ENCODE data around the gene CYP2E1.
"Not testable (repeated sequence)": the region's sequence is repeated elsewhere in the genome, so short reads cannot be mapped to it uniquely, and the experiment has no call there.

CYP2E1 gene

GRCh38 chr10:133528845-133529575 is 1.8 kb downstream of the CYP2E1 start:
- no peak for DNase-seq

GRCh38 chr10:133529576-133529946 is 2.4 kb downstream of the CYP2E1 start:
- DNase-seq = no peak

DNA sequence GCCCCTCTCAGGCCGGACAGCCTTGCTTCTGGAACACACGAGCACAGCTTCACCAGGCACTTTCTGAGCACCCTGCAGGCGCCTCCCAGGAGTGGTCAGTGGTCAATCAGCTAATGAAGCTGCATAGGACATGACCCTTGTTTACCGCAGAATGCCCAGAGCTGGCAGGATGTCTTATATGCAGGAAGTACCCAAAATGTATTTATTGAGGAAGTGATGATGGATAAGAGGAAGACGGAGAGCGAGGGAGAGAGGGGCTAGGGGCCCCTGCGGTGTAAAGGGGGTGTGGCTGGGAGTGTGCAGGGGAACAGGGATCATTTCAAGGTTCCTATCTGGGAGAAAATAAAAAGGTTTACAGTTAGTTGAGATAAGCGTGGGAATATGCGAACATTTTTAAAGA is 3.3 kb downstream of the CYP2E1 start:
- no peak for DNase-seq

- DNase-seq = no peak
Measured at GRCh38 chr10:133532871-133533270, 5.7 kb downstream of the CYP2E1 start.

GRCh38 chr10:133534417-133534816 is 7.3 kb downstream of the CYP2E1 start:
- no peak for DNase-seq

DNA sequence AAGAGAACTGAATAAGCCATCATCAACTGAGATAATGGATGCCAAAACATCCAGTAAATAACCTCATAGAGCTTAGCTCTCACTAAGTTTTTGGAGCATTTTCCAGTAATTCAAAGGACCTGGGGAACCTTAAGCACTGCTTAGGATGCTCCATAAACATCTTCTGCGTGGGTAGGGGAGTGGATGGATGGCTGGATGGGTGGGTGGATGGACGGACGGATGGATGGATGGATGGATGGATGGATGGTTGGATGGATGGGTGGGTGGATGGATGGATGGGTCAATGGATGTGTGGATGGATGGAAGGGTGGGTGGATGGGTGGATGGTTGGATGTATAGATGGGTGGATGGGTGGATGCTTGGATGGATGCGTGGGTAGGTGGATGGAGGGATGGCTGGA is 9.0 kb downstream of the CYP2E1 start:
- no peak for DNase-seq

- no peak for DNase-seq
Measured at GRCh38 chr10:133537546-133538545, 10.7 kb downstream of the CYP2E1 start.

DNA sequence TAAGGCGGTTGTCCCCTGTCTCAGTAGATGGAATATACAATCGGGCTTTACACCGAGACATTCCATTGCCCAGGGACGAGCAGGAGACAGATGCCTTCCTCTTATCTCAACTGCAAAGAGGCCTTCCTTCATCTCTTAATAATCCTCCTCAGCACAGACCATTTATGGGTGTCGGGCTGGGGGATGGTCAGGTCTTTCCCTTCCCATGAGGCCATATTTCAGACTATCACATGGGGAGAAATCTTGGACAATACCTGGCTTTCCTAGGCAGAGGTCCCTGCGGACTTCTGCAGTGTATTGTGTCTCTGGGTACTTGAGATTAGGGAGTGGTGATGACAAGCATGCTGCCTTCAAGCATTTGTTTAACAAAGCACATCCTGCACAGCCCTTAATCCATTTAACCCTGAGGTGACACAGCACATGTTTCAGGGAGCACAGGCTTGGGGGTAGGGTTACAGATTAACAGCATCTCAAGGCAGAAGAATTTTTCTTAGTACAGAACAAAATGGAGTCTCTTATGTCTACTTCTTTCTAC is 14.3 kb downstream of the CYP2E1 start:
- DNase-seq = not testable (repeated sequence)

DNA sequence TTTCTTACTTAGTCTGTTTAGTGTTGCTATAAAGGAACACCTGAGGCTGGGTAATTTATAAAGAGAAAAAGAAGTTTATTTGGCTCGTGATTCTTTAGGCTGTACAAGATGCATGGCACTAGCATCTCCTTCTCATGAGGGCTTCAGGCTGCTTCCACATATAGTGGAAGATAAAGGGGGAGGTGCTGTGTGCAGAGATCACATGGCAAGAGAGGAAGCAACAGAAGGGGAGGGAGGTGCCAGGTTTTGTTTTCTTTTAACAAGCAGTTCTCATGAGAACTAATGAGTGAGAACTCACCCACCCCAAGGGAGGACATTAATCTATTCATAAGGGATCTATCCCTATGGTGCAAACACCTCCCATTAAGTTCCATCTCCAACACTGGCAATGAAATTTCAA is 17.3 kb downstream of the CYP2E1 start:
- DNase-seq = no peak

- DNase-seq = no peak
Measured at GRCh38 chr10:133554600-133554999, 27.4 kb downstream of the CYP2E1 start.

DNA sequence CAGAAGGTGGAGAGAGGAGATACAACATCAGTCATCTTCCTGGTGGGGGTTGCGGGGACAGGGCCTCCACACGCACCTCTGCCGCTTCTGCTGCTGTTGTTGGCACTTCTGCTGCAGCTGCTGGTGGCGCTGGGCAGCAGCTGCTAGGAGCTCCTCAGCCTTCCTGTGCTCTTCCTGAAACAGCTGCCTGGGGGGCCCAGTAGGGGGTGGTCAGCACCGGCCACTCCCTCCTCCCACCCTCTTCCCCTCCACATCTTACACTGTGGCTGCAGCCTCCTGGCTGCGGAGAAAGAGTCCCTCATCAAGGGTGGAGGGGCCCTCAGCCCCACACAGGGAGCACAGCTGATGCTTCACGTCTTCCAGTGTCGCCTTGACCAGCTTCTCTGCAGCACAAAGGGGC is 28.4 kb downstream of the CYP2E1 start:
- no peak for DNase-seq

GRCh38 chr10:133557381-133557780 is 30.2 kb downstream of the CYP2E1 start:
- DNase-seq = no peak

GRCh38 chr10:133559216-133559615 is 32.1 kb downstream of the CYP2E1 start:
- DNase-seq = no peak

DNA sequence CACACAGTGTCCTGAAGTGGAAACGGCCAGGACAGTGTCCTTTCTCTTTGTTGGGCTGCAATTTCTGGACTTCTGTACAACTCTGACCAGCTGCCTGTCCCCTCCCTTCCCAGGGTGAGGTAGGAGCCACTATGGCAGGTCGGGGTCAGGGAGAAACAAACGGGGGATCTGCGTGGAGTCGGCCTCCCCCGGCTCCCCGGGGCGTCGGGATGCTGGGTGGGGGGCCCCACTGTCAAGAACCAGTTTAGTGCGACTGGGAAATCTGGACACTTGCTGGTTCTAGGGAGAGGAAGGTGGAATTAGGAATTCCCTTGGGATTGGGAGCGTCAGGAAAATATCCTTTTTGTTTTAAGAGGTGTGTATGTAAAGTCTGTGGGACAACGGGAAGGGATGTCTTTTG is 37.7 kb downstream of the CYP2E1 start:
- no peak for DNase-seq

DNA sequence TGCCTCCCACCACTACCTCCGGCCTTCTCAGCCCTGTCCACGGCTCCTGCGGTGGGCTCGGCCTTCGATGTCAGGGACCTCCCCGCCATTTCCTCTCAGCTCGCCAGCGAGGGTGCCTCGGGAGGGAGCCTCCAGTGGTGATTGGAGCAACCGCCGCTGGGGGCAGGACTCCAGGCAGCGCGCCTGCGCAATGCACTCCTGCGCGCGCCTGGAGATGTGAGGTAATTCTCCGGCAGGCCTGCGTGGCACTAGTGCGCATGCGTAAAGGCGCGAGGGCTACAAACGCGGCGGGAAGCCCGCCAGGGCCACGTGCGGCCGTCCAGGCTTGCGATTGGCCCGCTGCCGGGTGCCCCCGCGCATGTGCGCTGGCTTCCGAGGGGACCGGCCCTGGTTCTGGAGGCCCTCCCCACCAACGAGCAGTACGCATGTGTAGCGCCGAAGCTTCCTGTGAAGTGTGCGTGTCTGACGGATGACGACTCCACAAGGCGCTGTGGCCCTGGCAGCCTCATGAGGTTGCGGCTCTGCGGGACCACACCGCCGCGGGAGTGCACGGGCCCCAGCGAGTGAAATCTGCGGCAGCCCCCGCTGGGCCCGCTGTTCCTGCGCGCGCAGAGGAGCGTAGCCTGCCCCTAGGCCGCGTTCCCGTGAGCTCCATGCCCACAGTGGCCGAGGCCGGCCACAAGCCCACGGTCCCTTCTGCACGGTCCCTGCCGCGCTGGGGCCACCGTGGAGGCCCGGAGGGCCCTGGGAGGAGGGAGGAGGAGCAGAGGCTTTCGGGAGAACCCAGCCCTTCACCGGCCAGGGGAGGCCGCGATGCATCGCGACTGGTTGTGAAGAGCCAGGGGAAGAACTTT is 38.5 kb downstream of the CYP2E1 start, which contains the start of gene SYCE1:
TSS of gene SYCE1 (minus strand) at position 143 of the 854 bp plus-strand sequence. CDS start at position 89, 54 bp downstream.
- DNase-seq = no peak

GRCh38 chr10:133567119-133567518 is 40.0 kb downstream of the CYP2E1 start:
- no peak for DNase-seq

DNA sequence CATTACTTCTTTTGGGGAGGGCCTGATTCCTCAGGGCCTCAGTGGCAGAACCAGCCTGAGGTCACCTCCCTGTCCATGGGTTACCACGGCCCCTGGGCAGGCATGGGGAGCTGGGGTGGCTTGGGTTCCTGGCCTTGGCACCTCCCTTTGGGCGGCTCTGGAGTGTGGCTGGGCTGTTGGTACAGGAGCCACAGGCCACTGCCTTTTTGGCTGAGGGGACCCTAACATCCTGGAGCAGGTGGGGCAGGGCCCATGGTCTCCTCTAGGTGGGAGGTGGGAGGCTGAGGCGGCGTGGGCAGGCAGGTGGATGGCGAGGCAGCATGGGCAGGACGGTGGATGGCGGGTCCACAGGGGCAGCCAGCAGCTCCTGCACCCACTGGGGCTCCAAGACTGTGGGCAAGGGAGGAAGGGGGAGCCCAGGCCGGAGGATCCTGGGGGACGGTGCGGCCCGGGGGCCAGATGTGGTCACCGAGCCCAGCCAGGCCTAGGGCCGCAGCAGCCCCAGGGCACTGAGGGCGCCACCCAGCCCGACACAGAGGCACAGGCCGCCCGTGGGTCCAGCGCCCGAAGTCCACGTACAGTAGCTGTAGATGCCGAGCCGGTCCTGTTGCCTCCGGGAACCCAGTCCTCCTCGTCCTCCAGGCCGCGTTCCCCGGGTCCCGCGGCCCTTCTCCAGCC is 40.6 kb downstream of the CYP2E1 start:
- DNase-seq = no peak

DNA sequence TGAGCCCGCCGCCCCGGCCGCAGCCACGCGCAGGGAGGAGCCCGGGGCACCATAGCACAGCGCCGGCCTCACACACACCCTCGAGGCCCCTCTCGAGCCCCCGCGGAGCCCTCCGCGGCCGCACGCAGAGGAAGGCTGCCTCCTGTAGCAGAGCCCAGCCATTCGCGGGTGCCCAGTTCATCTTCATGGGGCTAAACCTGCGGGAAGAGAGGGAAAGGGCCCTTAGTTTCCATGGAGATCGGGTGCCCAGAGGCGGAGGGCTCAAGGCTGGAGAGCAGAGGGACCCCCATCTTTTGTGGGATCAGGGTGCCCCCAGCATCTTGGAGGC is 41.1 kb downstream of the CYP2E1 start:
- DNase-seq = no peak

DNA sequence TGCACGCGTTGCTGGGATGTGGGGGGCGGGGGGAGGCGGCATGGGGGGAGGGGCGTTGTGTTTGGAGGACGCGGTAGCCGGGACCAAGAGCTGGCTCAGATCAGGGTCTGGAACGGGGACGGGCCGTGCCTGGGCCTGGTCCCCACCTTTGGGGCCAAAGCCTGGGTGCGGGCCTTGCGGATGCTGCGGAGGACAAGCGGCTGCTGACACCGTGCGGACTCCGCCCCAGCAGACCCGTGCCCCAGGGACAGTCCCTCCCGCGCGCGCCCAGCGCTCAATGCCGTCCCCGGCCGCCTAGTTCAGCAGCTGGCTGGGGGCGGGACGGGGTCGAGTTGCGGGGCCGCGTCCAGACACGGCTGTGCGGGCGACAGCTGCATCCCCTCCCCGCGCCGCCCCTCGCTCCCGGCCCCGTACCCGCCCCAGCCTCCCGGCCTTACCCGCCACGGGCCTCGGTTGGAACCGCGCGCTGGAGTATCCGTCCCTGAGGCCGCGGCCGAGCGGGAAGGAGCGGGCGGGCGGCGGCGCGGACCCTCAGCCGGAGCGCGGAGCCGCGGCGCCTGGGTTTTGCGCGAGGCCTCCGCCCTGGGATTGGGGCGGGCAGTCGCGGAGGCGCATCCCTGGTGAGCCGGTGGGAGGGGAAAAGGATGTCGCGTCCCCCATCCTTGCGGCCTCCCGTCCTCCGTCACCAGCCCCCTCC is 41.8 kb downstream of the CYP2E1 start:
- DNase-seq = not testable (repeated sequence)

GRCh38 chr10:133569801-133570200 is 42.6 kb downstream of the CYP2E1 start:
- DNase-seq = not testable (repeated sequence)

DNA sequence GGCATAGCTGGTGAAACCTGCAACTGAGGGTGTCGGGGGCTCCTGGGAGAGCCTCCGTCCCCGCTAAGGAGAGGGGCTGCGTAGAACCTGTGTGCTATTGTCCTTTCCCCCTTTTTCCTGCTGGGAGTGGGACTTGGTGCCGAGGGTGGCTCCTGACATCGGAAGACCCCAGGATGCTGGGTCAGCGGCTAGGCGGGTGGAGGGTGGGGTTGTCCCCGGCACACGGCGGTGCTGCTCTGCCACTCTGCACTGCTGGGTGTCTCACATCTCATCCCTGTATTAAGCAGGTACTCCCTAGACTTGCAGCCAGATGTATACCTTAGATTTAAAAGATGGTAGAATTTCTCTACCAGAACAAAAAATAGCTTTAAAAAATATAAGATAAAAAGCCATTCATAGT is 44.9 kb downstream of the CYP2E1 start:
- not testable (repeated sequence) for DNase-seq

All from CD4-positive, alpha-beta T cell treated with Interferon alpha-2 for 1 hour (primary cell).